OCI-LY7 (cell line): ENCODE results near the gene SLC25A22. TPM values are rescaled to one million over a fixed set of nuclear protein-coding genes. Genes with fewer than 3 reads are reported as not detected.

Experiments used
- BruUV-seq: library from RNA; stranded (reverse); fragments of 400-500 nt; replicated peaks from 2 replicates; lab custom pipeline; 2021; lab: Mats Ljungman, UMichigan
- CTCF ChIA-PET: fragments of 300-600 bp; sonication (Branson Sonifier 250); formaldehyde crosslinking; loops from one replicate; lab custom pipeline; 2022; ENCODE audit warnings: antibody characterized with exemption; ENCODE audit not compliant: unreplicated experiment; lab: Charles Lee
- POLR2A ChIA-PET: fragments of 300-600 bp; sonication (Branson Sonifier 250); formaldehyde crosslinking; loops from one replicate; lab custom pipeline; 2022; ENCODE audit warnings: antibody characterized with exemption; lab: Charles Lee
- DNase-seq: peaks from one replicate; pipeline ENCODE4 v3.0.0-alpha.2; 2015; ENCODE audit warnings: low spot score
- H2AFZ ChIP-seq: fragments of 200-600 bp; sonication (generic), shearing (Covaris generic); 2 replicates; pipeline ENCODE4 v1.6.1; 2014; ENCODE audit warnings: mild to moderate bottlenecking, antibody characterized with exemption, low read length, moderate library complexity
- H3K27ac ChIP-seq: fragments of 200-600 bp; sonication (generic); 2 replicates; pipeline ENCODE4 v1.5.1; 2014; ENCODE audit warnings: mixed run types, low read depth, mild to moderate bottlenecking, moderate library complexity, low read length, inconsistent platforms; ENCODE audit not compliant: poor library complexity, severe bottlenecking
- H3K36me3 ChIP-seq: fragments of 200-600 bp; sonication (generic); 2 replicates; pipeline ENCODE4 v1.6.1; 2014; ENCODE audit warnings: mild to moderate bottlenecking, antibody characterized with exemption, low read length, moderate library complexity, mixed read lengths; ENCODE audit not compliant: insufficient read depth
- H3K4me1 ChIP-seq: fragments of 200-600 bp; sonication (generic); 2 replicates; pipeline ENCODE4 v1.5.1; 2014; ENCODE audit warnings: mild to moderate bottlenecking, low read length; ENCODE audit not compliant: insufficient read depth, poor library complexity, severe bottlenecking
- H3K4me2 ChIP-seq: fragments of 200-600 bp; sonication (generic); 2 replicates; pipeline ENCODE4 v1.6.1; 2014; ENCODE audit warnings: mild to moderate bottlenecking, low read length
- H3K4me3 ChIP-seq: fragments of 200-600 bp; sonication (generic); 2 replicates; pipeline ENCODE4 v1.5.1; 2014; ENCODE audit warnings: mild to moderate bottlenecking, low read depth, low read length; ENCODE audit not compliant: poor library complexity, severe bottlenecking
- H3K79me2 ChIP-seq: fragments of 200-600 bp; sonication (generic); 2 replicates; pipeline ENCODE4 v1.6.1; 2016; ENCODE audit warnings: low read depth, mild to moderate bottlenecking, low read length, moderate library complexity, mixed read lengths; ENCODE audit not compliant: insufficient read depth
- H3K9me2 ChIP-seq: fragments of 200-600 bp; sonication (generic); 2 replicates; pipeline ENCODE4 v1.6.1; 2016; ENCODE audit warnings: mild to moderate bottlenecking, low read length, mixed read lengths; ENCODE audit not compliant: insufficient read depth
- H3K9me3 ChIP-seq: fragments of 200-600 bp; sonication (generic); 2 replicates; pipeline ENCODE4 v1.6.1; 2014; ENCODE audit warnings: mild to moderate bottlenecking, mixed run types, low read length, mixed read lengths
- H4K20me1 ChIP-seq: fragments of 200-600 bp; sonication (generic); 2 replicates; pipeline ENCODE4 v1.6.1; 2014; ENCODE audit warnings: mild to moderate bottlenecking, antibody characterized with exemption, low read length, moderate library complexity, mixed read lengths; ENCODE audit not compliant: insufficient read depth
- EZH2phosphoT487 ChIP-seq: fragments of 200-600 bp; sonication (generic); IDR thresholded peaks from 2 replicates; pipeline ENCODE4 v1.6.1; 2018; ENCODE audit warnings: low read depth, borderline replicate concordance, mild to moderate bottlenecking, mixed run types, antibody characterized with exemption, low read length, moderate library complexity, mixed read lengths
- intact Hi-C: fragments of 100-400 bp; cut with micrococcal nuclease; formaldehyde crosslinking; loops from one replicate; pipeline ENCODE4 v1.10.0; 2022; ENCODE audit not compliant: unreplicated experiment
- total RNA-seq, 2 experiments: library from RNA; depleted of rRNA in 1 of 2; stranded (reverse); fragments of >200 nt in 1 of 2; shearing (Covaris generic) in 1 of 2; gene quantifications; 2 replicates each; pipeline ENCODE4 v1.2.3, GENCODE V29; 2014 to 2022
- TF ChIP-seq, protein P1 (sequence below): fragments of 200-600 bp; sonication (generic); conservative IDR thresholded peaks from 2 replicates; pipeline ENCODE4 v1.5.1; 2014; ENCODE audit warnings: mild to moderate bottlenecking, antibody characterized with exemption, low read length, moderate library complexity, mixed read lengths

The SLC25A22 gene
- total RNA-seq, 2 experiments from 2014 or later, result 30.8 to 50.9 TPM

DNA sequence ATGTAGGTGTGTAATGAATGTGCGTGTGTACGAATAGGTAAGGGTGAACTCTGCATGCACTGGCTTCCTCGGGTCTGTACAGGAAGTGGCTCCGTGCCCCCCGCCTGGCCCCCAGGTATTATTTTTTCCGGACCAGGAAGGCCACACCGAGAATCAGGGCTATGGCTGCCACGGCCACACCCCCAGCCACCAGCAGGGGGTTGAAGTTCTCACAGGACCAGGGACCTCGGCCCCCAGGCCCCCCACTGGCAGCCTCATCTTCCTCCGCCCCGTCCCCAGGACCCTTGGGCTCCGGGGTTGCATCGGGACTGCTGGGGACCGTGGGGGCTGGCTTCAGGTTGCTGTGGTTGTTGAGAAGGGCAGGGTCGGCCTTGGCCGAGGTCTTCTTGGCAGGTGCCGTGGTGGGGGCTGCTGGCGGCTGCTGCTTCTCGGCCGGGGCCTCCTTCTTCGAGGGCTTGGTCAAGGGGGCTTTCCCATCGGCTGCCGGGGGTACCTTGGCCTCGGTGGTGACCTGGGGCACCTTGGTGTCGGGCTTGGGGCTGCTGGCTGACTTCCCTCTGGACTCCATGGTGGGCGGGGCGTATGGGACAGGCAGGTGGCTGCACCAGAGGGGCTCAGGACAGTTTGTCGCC lies 10.0 kb downstream of the SLC25A22 start:
- no peak overlapping the region for H2AFZ ChIP-seq
- ChIA-PET CTCF (no interaction called here), POLR2A (no interaction called here)
- peak overlapping the region; percentile 81 for H3K4me3 ChIP-seq
- TF ChIP-seq, protein P1, sequence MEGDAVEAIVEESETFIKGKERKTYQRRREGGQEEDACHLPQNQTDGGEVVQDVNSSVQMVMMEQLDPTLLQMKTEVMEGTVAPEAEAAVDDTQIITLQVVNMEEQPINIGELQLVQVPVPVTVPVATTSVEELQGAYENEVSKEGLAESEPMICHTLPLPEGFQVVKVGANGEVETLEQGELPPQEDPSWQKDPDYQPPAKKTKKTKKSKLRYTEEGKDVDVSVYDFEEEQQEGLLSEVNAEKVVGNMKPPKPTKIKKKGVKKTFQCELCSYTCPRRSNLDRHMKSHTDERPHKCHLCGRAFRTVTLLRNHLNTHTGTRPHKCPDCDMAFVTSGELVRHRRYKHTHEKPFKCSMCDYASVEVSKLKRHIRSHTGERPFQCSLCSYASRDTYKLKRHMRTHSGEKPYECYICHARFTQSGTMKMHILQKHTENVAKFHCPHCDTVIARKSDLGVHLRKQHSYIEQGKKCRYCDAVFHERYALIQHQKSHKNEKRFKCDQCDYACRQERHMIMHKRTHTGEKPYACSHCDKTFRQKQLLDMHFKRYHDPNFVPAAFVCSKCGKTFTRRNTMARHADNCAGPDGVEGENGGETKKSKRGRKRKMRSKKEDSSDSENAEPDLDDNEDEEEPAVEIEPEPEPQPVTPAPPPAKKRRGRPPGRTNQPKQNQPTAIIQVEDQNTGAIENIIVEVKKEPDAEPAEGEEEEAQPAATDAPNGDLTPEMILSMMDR, result peak; percentile 55
- no peak for TF ChIP-seq EZH2phosphoT487
- H3K79me2 ChIP-seq, result peaks cover 13% of the 10 kb centered on the region
- H3K4me1 ChIP-seq, result peaks cover 27% of the 10 kb centered on the region
- BruUV-seq, result no TSS peak
- peaks cover 21% of the 10 kb centered on the region; the same call in 1 of the 2 replicates for H3K36me3 ChIP-seq
- no peaks in the 10 kb centered on the region for H3K9me3 ChIP-seq
- no peaks in the 10 kb centered on the region for H3K9me2 ChIP-seq
- no peaks in the 10 kb centered on the region for H4K20me1 ChIP-seq
- intact Hi-C loops, result no loop called here
- peak overlapping the region; percentile 69 for H3K4me2 ChIP-seq
- DNase-seq, result peak; percentile 45
- peak overlapping the region; percentile 56 for H3K27ac ChIP-seq

DNA sequence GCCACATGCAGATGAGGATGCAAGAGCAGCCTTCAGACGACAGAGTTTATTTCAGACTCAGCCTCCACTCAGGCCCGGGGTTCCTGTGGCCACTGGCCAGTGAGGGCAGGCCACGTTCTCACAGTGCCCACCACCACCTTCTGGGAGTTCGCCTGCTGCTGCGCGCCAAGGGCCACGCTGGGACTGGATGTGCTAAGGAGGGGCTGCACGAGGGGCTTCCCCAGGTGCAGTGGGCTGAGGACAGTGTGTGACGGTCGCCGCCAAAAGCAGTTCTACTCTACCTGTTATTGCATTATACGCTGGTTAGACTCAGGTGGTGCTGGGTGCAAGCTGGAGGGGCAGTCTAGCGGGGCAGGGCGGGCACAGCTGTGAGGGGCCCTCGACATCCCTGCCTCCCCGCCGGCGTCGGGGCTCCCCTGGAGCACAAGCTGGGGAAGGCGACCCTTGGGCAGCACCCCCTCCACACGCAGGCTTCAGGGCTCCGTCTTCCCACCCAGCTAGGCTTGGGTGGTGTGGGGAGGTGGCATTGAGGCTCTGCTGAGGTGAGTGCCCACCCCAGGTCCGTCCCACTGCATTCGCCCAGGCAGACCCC lies 10.9 kb downstream of the SLC25A22 start:
- DNase-seq, result no peak

More for the DNA sequence above, 10.9 kb downstream of the SLC25A22 start:
- Histone ChIP-seq H3K27ac (peak overlapping the region; percentile 6), H3K79me2 (peaks cover 13% of the 10 kb centered on the region), H3K36me3 (peaks cover 18% of the 10 kb centered on the region; the same call in 1 of the 2 replicates), H4K20me1 (no peaks in the 10 kb centered on the region), H3K9me3 (no peaks in the 10 kb centered on the region), H2AFZ (no peak overlapping the region), H3K9me2 (no peaks in the 10 kb centered on the region), H3K4me2 (peak overlapping the region; percentile 69; the same call in 1 of the 2 replicates), H3K4me1 (peaks cover 27% of the 10 kb centered on the region), H3K4me3 (no peak overlapping the region)
- intact Hi-C loops, result no loop called here
- ChIA-PET CTCF (interaction anchor here (0.5 kb wide), 1 partner anchor 206 kb away, joined by 3 read pairs; no protein-coding TSS in a partner anchor), POLR2A (interaction anchor here (0.6 kb wide), 1 partner anchor 30 kb away, joined by 3 read pairs; no protein-coding TSS in a partner anchor)
- TSS peak; percentile 35 for BruUV-seq
- TF ChIP-seq, protein P1, result no peak
- no peak for TF ChIP-seq EZH2phosphoT487
